WI38 (cell line): ENCODE measurements around the gene AMZ2.

ENCODE experiments used
- H3K4me3 ChIP-seq: 2 replicates; pipeline ENCODE4 v1.5.1; 2011; ENCODE audit warnings: low read depth, mild to moderate bottlenecking, control low read depth, low read length
- CTCF ChIP-seq: IDR thresholded peaks from 2 replicates; pipeline ENCODE4 v1.5.1; 2012; ENCODE audit warnings: low read depth, mild to moderate bottlenecking, control low read depth, low read length

The AMZ2 gene

DNA sequence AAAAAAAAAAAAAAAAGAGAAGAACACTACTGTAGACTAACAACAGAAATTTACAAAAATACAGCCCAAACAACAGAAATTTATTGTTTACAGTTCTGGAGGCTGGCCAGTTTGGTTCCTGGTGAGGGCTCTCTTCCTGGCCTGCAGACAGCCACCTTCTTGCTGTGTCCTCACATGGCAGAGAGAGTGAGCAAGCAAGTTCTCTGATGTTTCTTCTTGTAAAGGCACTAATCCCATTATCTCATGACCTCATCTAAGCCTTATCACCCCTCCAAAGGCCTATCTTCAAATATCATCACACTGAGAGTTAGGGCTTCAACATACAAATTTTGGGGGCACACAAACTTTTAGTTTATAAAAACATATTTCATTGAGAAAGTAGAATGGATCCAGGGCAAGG, 50.8 kb downstream of the AMZ2 start:
- no peak overlapping the region for H3K4me3 ChIP-seq
- no peak for TF ChIP-seq CTCF

- TF ChIP-seq CTCF, result no peak
Measured at GRCh38 chr17:68299817-68300216, 52.0 kb downstream of the AMZ2 start.

GRCh38 chr17:68301438-68301959, 53.7 kb downstream of the AMZ2 start:
- TF ChIP-seq CTCF, result no peak
- H3K4me3 ChIP-seq, result no peak overlapping the region

More at GRCh38 chr17:68299817-68300216, 52.0 kb downstream of the AMZ2 start:
- H3K4me3 ChIP-seq, result no peak overlapping the region

DNA sequence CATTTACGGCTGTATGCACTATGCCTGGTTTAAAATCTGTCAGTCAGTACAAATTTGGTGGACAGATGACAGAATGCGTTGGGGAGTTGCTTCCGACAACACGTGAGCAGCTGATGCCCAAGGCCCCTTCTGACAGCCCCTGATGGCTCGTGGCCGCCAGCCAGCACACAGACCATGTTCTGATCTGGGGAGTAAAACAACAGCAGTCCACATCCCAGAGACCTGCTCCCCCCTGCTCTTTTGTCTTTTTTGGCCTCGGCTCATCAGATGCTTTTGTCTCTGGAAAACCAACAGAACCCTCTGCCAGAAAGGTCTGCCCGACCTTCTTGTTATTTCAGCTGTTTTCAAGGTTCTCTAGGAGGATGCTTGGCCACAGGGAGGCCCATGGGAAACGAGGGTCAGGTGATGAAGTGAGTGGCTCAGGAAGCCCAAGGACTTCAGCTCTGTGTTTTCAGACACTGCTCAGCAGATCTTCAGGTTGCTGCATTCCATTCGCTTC, 54.3 kb downstream of the AMZ2 start:
- no peak for TF ChIP-seq CTCF
- no peak overlapping the region for H3K4me3 ChIP-seq

- H3K4me3 ChIP-seq, result no peak overlapping the region
- no peak for TF ChIP-seq CTCF
Measured at GRCh38 chr17:68302666-68303065, 54.8 kb downstream of the AMZ2 start.

DNA sequence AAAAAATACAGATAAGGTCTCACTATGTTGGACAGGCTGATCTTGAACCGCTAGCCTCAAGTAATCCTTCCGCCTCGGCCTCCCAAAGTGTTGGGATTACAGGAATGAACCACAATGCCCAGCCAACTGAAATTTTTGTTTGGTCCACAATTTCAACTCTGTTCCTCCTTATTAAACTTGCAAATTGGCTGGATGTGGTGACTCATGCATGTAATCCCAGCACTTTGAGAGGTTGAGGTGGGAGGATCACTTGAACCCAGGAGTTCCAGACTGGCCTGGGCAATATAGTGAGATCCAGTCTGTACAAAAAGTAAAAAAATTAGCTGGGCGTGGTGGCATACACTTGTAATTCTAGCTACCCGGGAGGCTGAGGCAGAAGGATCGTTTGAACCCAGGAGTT, 56.9 kb downstream of the AMZ2 start:
- H3K4me3 ChIP-seq, result no peak overlapping the region
- no peak for TF ChIP-seq CTCF

GRCh38 chr17:68305142-68305541, 57.3 kb downstream of the AMZ2 start:
- H3K4me3 ChIP-seq, result no peak overlapping the region
- no peak for TF ChIP-seq CTCF
